Measurements from ENCODE around the gene PCIF1.

DNA sequence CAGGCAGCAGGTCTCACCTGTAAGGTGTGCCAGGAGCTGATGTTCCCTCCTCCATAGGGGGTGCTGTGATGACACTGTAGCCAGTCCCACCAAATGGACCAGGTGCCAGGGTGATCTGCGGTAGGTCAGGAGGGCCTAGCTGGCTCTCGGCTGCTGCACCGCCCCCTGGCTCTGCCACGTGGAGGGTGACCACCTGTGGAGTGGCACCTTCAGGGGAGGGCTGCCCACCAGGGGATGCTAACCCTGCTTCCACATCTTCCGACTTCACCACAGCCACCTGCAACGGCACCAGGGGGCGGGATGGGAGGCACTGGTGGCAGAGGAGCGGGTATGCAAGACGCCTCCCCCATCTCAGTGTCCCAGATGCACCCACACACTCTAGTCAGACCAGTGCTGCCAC, 19.2 kb downstream of the PCIF1 start:
- TF ChIP-seq CTCF (IDR thresholded peaks at IDR 0.05) (no peak), EZH2 (IDR thresholded peaks at IDR 0.05) (no peak), EZH2phosphoT487 (IDR thresholded peaks at IDR 0.05) (no peak)
